K562 (cell line): ENCODE measurements around the gene HOTAIR. TPM values are rescaled to one million over a fixed set of nuclear protein-coding genes. Genes with fewer than 3 reads are reported as not detected.

ENCODE experiments used
- CBX8 ChIP-seq: fragments of 200-600 bp; sonication (generic); IDR thresholded peaks from 2 replicates; pipeline ENCODE4 v1.6.1; 2012; ENCODE audit warnings: borderline replicate concordance, mixed run types, low read depth, mild to moderate bottlenecking, moderate library complexity, mixed read lengths, low read length, control low read depth, inconsistent platforms; ENCODE audit not compliant: poor library complexity, severe bottlenecking; ENCODE audit errors: extremely low read depth
- EGR1 ChIP-seq: fragments of 450-650 bp; conservative IDR thresholded peaks from 2 replicates; pipeline ENCODE4 v1.6.1; 2017; ENCODE audit warnings: mild to moderate bottlenecking
- EP400 ChIP-seq: fragments of 450-650 bp; IDR thresholded peaks from 2 replicates; pipeline ENCODE4 v1.6.1; 2017; ENCODE audit warnings: antibody characterized with exemption, mild to moderate bottlenecking, moderate library complexity
- ESRRA ChIP-seq: fragments of 450-650 bp; IDR thresholded peaks from 2 replicates; pipeline ENCODE4 v1.6.1; 2014; ENCODE audit warnings: low read depth, mild to moderate bottlenecking, moderate library complexity, borderline replicate concordance
- ETS2 ChIP-seq: IDR thresholded peaks from 2 replicates; pipeline ENCODE4 v1.6.1; 2016; ENCODE audit warnings: borderline replicate concordance, missing genetic modification characterization, mild to moderate bottlenecking, moderate library complexity, missing compliant biosample characterization; ENCODE audit not compliant: poor library complexity, severe bottlenecking
- GABPA ChIP-seq: fragments of 200-800 bp; sonication (Bioruptor generic); conservative IDR thresholded peaks from 2 replicates; pipeline ENCODE4 v1.6.1; 2016; ENCODE audit warnings: low read depth, missing genetic modification characterization, missing compliant biosample characterization
- GTF2E2 ChIP-seq: fragments of 200-800 bp; sonication (Bioruptor generic); IDR thresholded peaks from 2 replicates; pipeline ENCODE4 v1.6.1; 2016; ENCODE audit warnings: missing genetic modification characterization, missing compliant biosample characterization
- LEF1 ChIP-seq: fragments of 450-650 bp; IDR thresholded peaks from 2 replicates; pipeline ENCODE4 v1.6.1; 2016; ENCODE audit warnings: mild to moderate bottlenecking
- MEF2D ChIP-seq: conservative IDR thresholded peaks from 2 replicates; pipeline ENCODE4 v1.6.1; 2016; ENCODE audit warnings: low read depth, missing genetic modification characterization, missing compliant biosample characterization
- NFE2 ChIP-seq: IDR thresholded peaks from 2 replicates; pipeline ENCODE4 v1.6.1; 2014; ENCODE audit warnings: antibody characterized with exemption, low read depth
- NFIC ChIP-seq: fragments of 450-650 bp; IDR thresholded peaks from 2 replicates; pipeline ENCODE4 v1.6.1; 2017; ENCODE audit warnings: mild to moderate bottlenecking, inconsistent platforms
- NFRKB ChIP-seq: fragments of 450-650 bp; IDR thresholded peaks from 2 replicates; pipeline ENCODE4 v1.6.1; 2016; ENCODE audit warnings: low read depth
- NR1H2 ChIP-seq: sonication (generic); formaldehyde crosslinking; IDR thresholded peaks from 2 replicates; pipeline ENCODE4 v1.4.0; 2020; ENCODE audit warnings: mild to moderate bottlenecking, missing genetic modification reagents
- POLR2A ChIP-seq: fragments of 450-650 bp; conservative IDR thresholded peaks from 2 replicates; pipeline ENCODE4 v1.6.1; 2016
- PTRF ChIP-seq: fragments of 450-650 bp; IDR thresholded peaks from 2 replicates; pipeline ENCODE4 v1.6.1; 2016; ENCODE audit warnings: mild to moderate bottlenecking, missing genetic modification characterization, missing compliant biosample characterization
- RBM15 ChIP-seq: fragments of 200-400 bp; formaldehyde crosslinking; IDR thresholded peaks from 2 replicates; pipeline ENCODE4 v1.6.1; 2018; ENCODE audit warnings: mild to moderate bottlenecking, low read length, moderate library complexity; ENCODE audit not compliant: insufficient read depth
- SIRT6 ChIP-seq: IDR thresholded peaks from one replicate; pipeline ENCODE4 v1.6.1; 2012; ENCODE audit warnings: low read depth, mild to moderate bottlenecking, control low read depth, inconsistent platforms, low read length, moderate library complexity
- SRF ChIP-seq, 2 experiments: fragments of 250-450, 450-650 bp in 1 of 2; sonication (Bioruptor Pico) in 1 of 2; sonication (generic) in 1 of 2; formaldehyde crosslinking; IDR thresholded peaks; 2 replicates each; pipeline versions ENCODE4 v1.5.0 to v1.5.1; 2020 to 2022; ENCODE audit warnings: mild to moderate bottlenecking in 1 of 2, missing genetic modification reagents in 1 of 2
- TAF1 ChIP-seq: IDR thresholded peaks from 2 replicates; pipeline ENCODE4 v1.6.1; 2011; ENCODE audit warnings: mild to moderate bottlenecking, low read length, moderate library complexity; ENCODE audit not compliant: insufficient read depth, control insufficient read depth, severe bottlenecking; ENCODE audit errors: extremely low read depth
- ZNF589 ChIP-seq: fragments of 200-800 bp; sonication (Bioruptor generic); IDR thresholded peaks from 2 replicates; pipeline ENCODE4 v1.6.1; 2016; ENCODE audit warnings: low read depth, missing genetic modification characterization, missing compliant biosample characterization
- polyA plus RNA-seq, 8 experiments: library from polyadenylated mRNA; depleted of rRNA in 4 of 8; stranded (reverse) in 5 of 8; unstranded in 3 of 8; fragments of >200 nt; fragmentation: Nextera tagmentation in 2 of 8; fragmentation: Illumina TruSeq in 1 of 8; extraction: Ambion mirVana in 2 of 8; extraction: Trizol in 1 of 8; gene quantifications; 2 replicates each; pipeline versions ENCODE4 v1.2.1 to v1.2.3, GENCODE V29; 2011 to 2014; ENCODE audit warnings: inconsistent platforms in 1 of 8, missing spikeins in 1 of 8
- total RNA-seq, 7 experiments: library from RNA; depleted of rRNA in 6 of 7; stranded (reverse); fragments of >200 nt in 6 of 7; fragmentation: Illumina TruSeq in 2 of 7; extraction: Trizol in 2 of 7; gene quantifications; 2 replicates each; pipeline versions ENCODE4 v1.2.1 to v1.2.3, GENCODE V29; 2011 to 2021; ENCODE audit warnings: low replicate concordance in 1 of 7
- TF ChIP-seq, protein P1 (sequence below): fragments of 150-350 bp; conservative IDR thresholded peaks from 2 replicates; pipeline ENCODE4 v1.6.1; 2014; ENCODE audit warnings: low read length
- TF ChIP-seq, protein P2 (sequence below): sonication (generic); formaldehyde crosslinking; IDR thresholded peaks from 2 replicates; pipeline ENCODE4 v1.8.0; 2022; ENCODE audit warnings: missing genetic modification reagents, mild to moderate bottlenecking, moderate library complexity, borderline replicate concordance
- TF ChIP-seq, protein P3 (sequence below): fragments of 450-650 bp; IDR thresholded peaks from 2 replicates; pipeline ENCODE4 v1.7.1; 2018; ENCODE audit warnings: mild to moderate bottlenecking, low read depth; ENCODE audit not compliant: partially characterized antibody

Gene HOTAIR
- total and polyA plus RNA-seq, 9 of the 15 experiments (the other 6 are each of a cell fraction or from before 2014, with no cell fraction given), result 0.04 TPM; not detected in 8

DNA sequence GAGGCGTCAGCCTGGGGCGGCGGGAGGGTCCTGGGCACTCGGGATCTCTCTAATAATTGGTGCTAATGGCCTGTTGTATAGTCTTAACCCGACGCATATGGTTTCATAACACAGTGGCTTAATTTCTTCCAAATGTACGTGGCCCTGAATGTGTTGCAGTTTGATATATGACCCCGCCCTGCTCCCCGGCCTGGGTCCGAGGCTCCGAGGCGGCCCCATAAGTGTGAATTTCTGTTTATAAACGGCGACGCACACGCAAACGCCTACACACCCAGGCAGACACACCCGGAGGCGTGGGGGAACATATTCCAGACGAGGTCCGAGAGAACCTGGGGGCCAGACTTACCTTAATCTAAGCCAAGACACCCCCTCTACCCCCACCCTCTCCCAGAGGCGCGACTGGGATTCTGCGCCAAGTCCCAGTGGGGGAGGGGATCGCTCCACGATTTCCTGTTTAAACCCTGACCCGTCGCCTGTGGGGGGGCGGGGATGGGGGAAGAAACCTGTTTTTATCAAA, 43.8 kb upstream of the HOTAIR start (continued):
- TF ChIP-seq, protein P1, sequence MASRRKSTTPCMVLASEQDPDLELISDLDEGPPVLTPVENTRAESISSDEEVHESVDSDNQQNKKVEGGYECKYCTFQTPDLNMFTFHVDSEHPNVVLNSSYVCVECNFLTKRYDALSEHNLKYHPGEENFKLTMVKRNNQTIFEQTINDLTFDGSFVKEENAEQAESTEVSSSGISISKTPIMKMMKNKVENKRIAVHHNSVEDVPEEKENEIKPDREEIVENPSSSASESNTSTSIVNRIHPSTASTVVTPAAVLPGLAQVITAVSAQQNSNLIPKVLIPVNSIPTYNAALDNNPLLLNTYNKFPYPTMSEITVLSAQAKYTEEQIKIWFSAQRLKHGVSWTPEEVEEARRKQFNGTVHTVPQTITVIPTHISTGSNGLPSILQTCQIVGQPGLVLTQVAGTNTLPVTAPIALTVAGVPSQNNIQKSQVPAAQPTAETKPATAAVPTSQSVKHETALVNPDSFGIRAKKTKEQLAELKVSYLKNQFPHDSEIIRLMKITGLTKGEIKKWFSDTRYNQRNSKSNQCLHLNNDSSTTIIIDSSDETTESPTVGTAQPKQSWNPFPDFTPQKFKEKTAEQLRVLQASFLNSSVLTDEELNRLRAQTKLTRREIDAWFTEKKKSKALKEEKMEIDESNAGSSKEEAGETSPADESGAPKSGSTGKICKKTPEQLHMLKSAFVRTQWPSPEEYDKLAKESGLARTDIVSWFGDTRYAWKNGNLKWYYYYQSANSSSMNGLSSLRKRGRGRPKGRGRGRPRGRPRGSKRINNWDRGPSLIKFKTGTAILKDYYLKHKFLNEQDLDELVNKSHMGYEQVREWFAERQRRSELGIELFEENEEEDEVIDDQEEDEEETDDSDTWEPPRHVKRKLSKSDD, result no peak
- TF ChIP-seq EGR1, result peak; percentile 84
- 0 out of 2 replicates have a peak, but pooled peaks have one; percentile 87 for TF ChIP-seq NFRKB
- no peak for TF ChIP-seq SRF (CRISPR knock-in tag; IDR thresholded peaks at IDR 0.05)
- 0 out of 2 replicates have a peak, but pooled peaks have one; percentile 2 for TF ChIP-seq GTF2E2 (tag)
- TF ChIP-seq, protein P2, sequence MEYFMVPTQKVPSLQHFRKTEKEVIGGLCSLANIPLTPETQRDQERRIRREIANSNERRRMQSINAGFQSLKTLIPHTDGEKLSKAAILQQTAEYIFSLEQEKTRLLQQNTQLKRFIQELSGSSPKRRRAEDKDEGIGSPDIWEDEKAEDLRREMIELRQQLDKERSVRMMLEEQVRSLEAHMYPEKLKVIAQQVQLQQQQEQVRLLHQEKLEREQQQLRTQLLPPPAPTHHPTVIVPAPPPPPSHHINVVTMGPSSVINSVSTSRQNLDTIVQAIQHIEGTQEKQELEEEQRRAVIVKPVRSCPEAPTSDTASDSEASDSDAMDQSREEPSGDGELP, result no peak
- no peak for TF ChIP-seq LEF1
- TF ChIP-seq POLR2A, result peak; percentile 26; the same call in 1 of the 2 replicates
- no peak for TF ChIP-seq ESRRA
- TF ChIP-seq SIRT6, result no peak
- 0 out of 2 replicates have a peak, but pooled peaks have one; percentile 3 for TF ChIP-seq GABPA
- no peak for TF ChIP-seq EP400
- no peak for TF ChIP-seq RBM15
- peak; percentile 62; the same call in 1 of the 2 replicates for TF ChIP-seq ZNF589 (CRISPR knock-in tag)
- TF ChIP-seq ETS2 (tag), result no peak
- TF ChIP-seq NFIC, result no peak
- TF ChIP-seq PTRF (tag), result no peak
- no peak for TF ChIP-seq CBX8
- TF ChIP-seq NFE2, result no peak
- TF ChIP-seq, protein P3, sequence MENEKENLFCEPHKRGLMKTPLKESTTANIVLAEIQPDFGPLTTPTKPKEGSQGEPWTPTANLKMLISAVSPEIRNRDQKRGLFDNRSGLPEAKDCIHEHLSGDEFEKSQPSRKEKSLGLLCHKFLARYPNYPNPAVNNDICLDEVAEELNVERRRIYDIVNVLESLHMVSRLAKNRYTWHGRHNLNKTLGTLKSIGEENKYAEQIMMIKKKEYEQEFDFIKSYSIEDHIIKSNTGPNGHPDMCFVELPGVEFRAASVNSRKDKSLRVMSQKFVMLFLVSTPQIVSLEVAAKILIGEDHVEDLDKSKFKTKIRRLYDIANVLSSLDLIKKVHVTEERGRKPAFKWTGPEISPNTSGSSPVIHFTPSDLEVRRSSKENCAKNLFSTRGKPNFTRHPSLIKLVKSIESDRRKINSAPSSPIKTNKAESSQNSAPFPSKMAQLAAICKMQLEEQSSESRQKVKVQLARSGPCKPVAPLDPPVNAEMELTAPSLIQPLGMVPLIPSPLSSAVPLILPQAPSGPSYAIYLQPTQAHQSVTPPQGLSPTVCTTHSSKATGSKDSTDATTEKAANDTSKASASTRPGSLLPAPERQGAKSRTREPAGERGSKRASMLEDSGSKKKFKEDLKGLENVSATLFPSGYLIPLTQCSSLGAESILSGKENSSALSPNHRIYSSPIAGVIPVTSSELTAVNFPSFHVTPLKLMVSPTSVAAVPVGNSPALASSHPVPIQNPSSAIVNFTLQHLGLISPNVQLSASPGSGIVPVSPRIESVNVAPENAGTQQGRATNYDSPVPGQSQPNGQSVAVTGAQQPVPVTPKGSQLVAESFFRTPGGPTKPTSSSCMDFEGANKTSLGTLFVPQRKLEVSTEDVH, result no peak
- no peak for TF ChIP-seq MEF2D
- TF ChIP-seq TAF1, result peak; percentile 28
- no peak for TF ChIP-seq NR1H2 (CRISPR knock-in tag)
